GM19193 (cell line): ENCODE data around the gene CYTH4.

Experiments used
- POLR2A ChIP-seq: IDR thresholded peaks from 4 replicates; pipeline ENCODE4 v1.6.1; 2011; ENCODE audit not compliant: insufficient read depth, insufficient read length; ENCODE audit errors: extremely low read depth

Gene CYTH4

DNA sequence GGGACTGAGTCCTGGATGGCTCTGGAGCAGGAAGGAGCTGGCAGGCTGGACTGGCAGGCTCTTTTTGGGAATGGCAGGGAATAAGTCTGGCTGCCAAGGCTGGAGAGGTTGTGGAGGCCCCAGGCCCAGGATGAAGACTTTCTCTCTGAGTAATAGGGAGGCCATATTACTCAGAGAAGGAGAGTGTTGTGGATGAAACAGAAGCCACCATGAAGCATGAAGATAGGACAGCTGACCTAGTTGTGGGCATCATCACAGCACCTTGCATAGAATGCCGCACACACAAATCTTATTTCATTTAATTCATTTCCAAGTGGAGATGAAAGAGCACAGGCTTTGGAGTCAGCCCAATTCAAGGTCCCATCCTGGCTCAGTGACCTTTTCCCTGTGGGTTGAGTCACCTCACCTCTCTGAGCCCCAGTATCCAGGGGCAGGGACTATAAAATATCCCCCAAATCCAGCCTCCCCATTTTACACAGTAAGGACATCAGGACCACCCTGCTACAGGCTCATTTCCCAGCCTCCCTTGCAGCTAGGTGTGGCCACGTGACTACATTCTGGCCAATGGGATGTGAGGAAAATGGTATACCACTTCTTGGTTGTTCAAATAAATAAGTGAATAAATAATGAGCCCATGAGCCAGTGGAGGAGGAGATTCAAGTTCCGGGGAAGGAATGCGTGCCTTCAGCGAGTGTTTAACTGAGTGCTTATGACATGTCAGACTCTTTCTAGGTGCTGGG, 9.4 kb downstream of the CYTH4 start:
- TF ChIP-seq POLR2A: no peak

- no peak for TF ChIP-seq POLR2A
Measured at GRCh38 chr22:37292641-37293040, 10.3 kb downstream of the CYTH4 start.

DNA sequence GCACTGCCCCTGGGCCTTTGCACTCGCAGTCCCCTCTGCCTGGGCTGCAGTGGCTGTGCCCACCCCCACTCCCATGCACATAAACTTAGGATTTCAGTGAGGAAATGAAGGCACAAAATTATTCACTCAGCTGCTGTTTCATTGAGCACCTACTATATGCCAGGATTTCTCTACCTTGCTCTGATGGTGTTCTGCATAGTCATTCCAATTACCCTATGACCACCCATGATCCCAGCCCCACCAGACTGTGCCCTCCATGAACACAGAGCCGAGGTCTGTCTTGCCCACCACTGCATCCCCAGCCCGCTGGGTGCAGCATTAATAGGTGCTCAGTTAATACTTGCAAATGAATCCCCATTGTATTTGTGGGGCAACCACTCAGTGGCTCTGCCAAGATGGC, 10.9 kb downstream of the CYTH4 start:
- TF ChIP-seq POLR2A: no peak

DNA sequence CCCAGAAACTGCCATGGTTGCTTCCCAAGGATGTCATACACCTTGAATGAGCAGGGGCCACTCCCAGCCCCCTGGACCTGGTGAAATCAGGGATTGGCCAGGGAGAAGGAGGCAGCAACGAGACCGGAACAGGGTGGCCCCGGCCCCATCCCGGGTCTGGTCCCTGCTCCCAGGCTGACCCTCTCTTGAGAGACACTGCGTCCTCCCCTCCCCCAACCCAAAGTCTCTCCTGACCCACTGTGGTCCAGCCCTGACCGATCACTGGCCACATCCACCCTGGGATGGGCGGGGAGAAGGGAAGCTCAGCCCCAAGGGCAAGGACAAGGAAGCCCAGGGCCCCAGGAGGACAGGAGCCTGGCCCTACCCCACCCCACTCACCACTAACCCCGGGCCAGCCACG, 12.4 kb downstream of the CYTH4 start:
- TF ChIP-seq POLR2A: no peak

DNA sequence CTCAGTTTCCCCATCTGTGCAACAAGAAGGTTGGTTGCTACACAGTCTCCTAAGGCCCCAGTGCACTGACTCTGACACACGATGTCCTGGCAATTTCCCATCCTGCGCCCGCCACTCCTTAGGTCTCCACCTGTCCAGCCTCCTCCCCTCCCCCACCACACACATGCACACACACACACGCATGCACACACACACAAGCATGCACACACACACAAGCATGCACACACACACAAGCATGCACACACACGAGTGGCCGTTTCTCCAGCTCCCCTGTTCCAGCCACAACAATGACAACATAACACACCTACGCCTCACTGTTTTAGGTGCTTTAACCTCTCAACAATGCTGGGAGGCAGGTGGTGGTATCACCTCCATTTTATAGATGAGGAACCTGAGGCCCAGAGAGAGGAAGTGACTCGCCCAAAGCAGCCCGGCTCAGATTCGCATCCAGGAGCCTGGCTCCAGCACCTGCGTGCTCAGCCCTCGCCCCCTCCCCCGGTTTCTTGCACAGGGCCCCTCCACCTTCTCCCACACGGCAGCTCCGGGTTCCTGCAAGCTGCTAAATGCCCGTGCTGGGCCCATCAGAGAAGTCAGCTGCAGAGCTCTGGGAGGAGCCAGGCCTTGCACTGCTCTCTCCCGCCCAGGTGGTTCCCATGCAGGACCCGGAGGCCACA, 13.0 kb downstream of the CYTH4 start:
- TF ChIP-seq POLR2A: no peak

DNA sequence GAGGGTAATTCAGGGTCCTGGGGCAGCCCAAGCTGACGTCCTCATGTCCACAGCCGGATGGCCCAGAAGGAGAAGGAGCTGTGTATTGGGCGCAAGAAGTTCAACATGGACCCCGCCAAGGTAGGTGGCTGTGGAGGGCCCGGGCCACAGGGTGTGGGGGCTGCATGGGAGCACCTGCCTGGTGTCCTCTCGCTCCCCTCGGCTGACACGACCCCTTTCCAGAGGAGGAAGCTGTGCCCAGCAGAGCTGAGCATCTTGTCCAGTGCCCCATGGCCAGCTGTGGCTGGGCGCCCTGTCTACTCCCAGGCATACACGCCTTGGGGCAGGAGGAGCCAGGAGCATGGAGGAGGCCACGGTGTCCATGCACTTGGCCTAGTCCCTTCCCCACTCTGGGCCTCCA, 13.6 kb downstream of the CYTH4 start:
- TF ChIP-seq POLR2A: no peak

DNA sequence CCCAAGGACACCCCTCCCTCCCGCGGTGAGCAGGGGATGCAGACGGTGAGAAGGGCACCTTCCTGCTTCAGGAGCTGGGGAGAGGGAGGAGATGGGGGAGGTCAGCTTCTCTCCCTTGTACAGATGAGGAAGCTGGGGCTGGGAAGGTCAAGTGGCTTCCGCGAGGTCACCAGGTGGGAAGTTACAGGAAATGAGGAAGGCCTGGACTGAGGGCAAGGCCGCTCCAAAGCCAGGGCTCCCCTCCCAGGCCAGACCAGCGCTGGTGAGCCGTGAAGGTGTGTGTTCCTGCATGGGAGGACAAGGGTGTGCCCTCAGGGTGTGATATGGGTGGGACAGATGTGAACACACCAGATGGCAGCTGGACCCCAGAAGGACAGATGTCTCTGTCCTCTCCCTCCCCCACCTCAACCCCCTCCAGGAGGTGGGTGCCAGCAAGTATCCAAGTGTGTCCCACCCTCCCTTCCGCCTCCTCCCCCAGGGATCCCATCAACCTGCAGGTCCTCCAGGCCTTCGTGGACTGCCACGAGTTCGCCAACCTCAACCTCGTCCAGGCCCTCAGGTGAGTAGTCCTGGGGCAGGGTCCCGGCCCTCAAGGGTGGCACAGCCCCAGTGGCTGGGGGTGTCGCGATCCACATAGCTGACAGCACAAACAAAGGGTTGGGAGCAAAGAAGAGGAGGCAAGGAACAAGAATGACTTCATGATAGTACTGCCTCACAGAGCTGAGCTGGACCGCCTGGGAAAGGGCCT, 16.6 kb downstream of the CYTH4 start:
- no peak for TF ChIP-seq POLR2A

DNA sequence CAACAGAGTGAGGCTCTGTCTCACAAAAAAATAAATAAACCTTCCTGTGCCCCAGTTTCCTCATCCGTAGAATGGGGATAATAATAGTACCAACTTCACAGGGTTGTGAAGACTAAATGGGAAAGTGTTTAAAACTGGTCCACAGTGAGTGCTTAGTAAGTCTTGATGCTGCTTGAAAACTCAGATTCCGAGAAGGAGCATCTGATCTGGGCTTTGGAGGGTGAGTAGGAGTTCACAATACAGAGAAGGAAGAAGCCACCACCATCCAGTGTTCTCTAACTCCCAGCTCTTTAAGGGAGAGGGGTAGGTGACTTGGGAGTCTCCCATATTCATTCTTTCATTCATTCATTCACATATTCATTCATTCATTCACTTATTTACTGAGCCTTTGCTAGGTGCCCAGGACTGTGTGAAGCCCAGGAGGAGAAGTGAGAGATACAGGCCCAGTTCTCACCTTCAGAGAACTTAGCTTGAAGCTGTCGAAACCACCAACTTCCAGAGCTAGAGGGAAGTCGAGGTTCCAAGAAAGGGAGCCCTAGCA, 17.7 kb downstream of the CYTH4 start:
- no peak for TF ChIP-seq POLR2A

GRCh38 chr22:37300551-37301017, 18.3 kb downstream of the CYTH4 start:
- no peak for TF ChIP-seq POLR2A

GRCh38 chr22:37301144-37301830, 19.0 kb downstream of the CYTH4 start:
- no peak for TF ChIP-seq POLR2A

- TF ChIP-seq POLR2A: no peak
Measured at GRCh38 chr22:37302674-37303555, 20.6 kb downstream of the CYTH4 start.

GRCh38 chr22:37303821-37304274, 21.5 kb downstream of the CYTH4 start:
- TF ChIP-seq POLR2A: no peak

DNA sequence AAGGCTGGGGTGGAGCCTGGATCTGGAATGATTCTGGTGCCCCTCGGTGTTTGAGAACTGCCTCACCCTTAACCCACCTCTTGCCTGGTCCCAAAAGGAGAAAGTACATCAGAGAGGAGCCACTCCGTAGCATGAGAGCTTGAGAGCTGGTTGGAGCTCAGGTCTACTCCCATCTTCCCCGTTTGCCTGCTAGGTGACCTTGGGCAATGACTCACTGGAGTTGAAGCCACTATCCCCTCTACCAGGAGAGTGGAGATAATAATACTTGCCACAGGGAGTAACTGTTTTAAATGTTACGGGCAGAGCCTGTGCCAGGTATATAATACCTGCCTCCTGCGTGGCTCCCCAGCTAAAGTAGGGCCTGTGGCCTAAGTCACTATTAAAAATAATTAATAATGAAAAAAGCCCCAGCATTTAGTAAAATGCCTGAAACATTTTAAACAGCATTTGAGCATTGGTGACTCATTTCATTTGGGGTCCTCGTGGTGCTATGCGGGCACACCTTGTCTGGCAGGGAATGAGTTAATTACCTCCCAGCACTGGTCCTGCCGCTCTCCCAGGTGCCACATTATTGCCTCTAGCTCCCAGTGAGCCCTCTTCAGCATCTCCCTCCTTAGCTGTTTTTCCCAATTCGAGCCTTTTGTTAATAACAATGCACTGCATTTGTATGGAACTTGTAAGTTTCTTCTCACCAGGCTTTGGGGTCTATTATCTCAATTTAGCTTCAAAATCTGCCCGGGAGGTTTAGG, 22.5 kb downstream of the CYTH4 start:
- TF ChIP-seq POLR2A: no peak
